Endometrial microvascular endothelial cells (primary cell): ENCODE data around the gene SLC16A4. TPM values are rescaled to one million over a fixed set of nuclear protein-coding genes. Genes with fewer than 3 reads are reported as not detected.

Experiments
- total RNA-seq: library from RNA; depleted of rRNA; stranded (reverse); fragments of >200 nt; gene quantifications from one replicate; pipeline ENCODE4 v1.2.3, GENCODE V29; 2015; ENCODE audit errors: inconsistent ontology term

Gene SLC16A4
- total RNA-seq, 1 donor from 2014 or later = 11.2 TPM

Other genes starting within 250 kb of the SLC16A4 start
- gene SLC6A17, start 240.5 kb downstream of the SLC16A4 start, total RNA-seq = under 0.01 TPM
- 3.3 TPM for gene KCNC4, start 180.7 kb downstream of the SLC16A4 start, total RNA-seq
- 28.7 TPM for gene RBM15, start 51.6 kb downstream of the SLC16A4 start, total RNA-seq
- 172 TPM for gene LAMTOR5, start 16.7 kb upstream of the SLC16A4 start, total RNA-seq
- not detected for gene PROK1, start 60.1 kb upstream of the SLC16A4 start, total RNA-seq
- not detected for gene KCNA10, start 128.1 kb upstream of the SLC16A4 start, total RNA-seq
- gene KCNA2, start 215.3 kb upstream of the SLC16A4 start, total RNA-seq = not detected